Ishikawa (cell line): Measurements from ENCODE around the gene SIDT2.

Experiments used
- CREB1 ChIP-seq: IDR thresholded peaks from 2 replicates; pipeline ENCODE4 v1.6.1; 2012; ENCODE audit warnings: low read depth
- EP300 ChIP-seq: IDR thresholded peaks from 2 replicates; pipeline ENCODE4 v1.6.1; 2012; ENCODE audit warnings: borderline replicate concordance
- MAX ChIP-seq: IDR thresholded peaks from 2 replicates; pipeline ENCODE4 v1.6.1; 2012
- REST ChIP-seq: IDR thresholded peaks from 2 replicates; pipeline ENCODE4 v1.6.1; 2012; ENCODE audit warnings: low read depth, mild to moderate bottlenecking
- TCF12 ChIP-seq: IDR thresholded peaks from 2 replicates; pipeline ENCODE4 v1.6.1; 2012; ENCODE audit warnings: low read depth
- YY1 ChIP-seq: IDR thresholded peaks from 2 replicates; pipeline ENCODE4 v1.6.1; 2012; ENCODE audit warnings: low read depth

DNA sequence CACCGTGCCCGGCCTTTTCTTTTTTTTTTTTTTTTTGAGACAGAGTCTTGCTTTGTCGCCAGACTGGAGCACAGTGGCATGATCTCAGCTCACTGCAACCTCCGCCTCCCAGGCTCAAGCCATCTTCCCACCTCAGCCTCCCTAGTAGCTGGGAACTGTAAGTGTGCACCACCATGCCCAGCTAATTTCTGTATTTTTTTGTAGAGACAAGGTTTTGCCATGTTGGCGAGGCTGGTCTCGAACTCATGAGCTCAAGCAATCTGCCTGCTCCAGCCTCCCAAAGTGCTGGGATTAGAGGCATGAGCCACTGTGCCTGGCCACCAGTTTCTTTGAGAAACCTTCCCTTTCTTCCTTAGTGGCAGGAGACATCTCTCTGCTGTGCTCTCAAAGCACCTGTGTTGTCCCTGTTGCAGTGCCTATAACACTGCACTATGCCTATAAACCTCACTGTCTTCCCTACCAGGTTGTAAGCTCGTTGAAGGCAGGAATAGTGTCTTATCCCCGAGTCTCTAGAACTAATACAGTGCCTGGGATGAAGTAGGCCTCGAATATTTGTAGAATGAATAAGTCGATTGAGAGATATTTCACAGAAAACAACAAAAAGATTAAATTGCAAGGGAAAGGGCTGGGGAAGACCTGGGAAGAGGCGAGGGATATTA, 34.3 kb downstream of the SIDT2 start:
- TF ChIP-seq REST (no peak), YY1 (no peak), EP300 (no peak), MAX (no peak), CREB1 (no peak), TCF12 (no peak)
